Astrocyte (in vitro differentiated cells and primary cell): Measurements from ENCODE around the gene LPAR3. TPM values are rescaled to one million over a fixed set of nuclear protein-coding genes. Genes with fewer than 3 reads are reported as not detected.

Experiments used
- DNase-seq: peaks from one replicate; pipeline ENCODE4 v3.0.0-alpha.2; 2010; ENCODE audit warnings: low read depth
- FAIRE-seq: peaks from 2 replicates; lab custom pipeline; 2011; peaks lifted over from hg19 to GRCh38; lab: Jason Lieb, UNC
- H2AFZ ChIP-seq: 2 replicates; pipeline ENCODE4 v1.6.0; 2012; ENCODE audit warnings: low read depth, low read length, inconsistent platforms
- H3K27ac ChIP-seq: 2 replicates; pipeline ENCODE4 v1.5.1; 2011; ENCODE audit warnings: low read depth, low read length, inconsistent platforms
- H3K27me3 ChIP-seq: 2 replicates; pipeline ENCODE4 v1.6.0; 2011; ENCODE audit warnings: low read length, inconsistent platforms; ENCODE audit not compliant: insufficient read depth
- H3K36me3 ChIP-seq: 2 replicates; pipeline ENCODE4 v1.5.1; 2011; ENCODE audit warnings: low read length, inconsistent platforms; ENCODE audit not compliant: insufficient read depth
- H3K4me1 ChIP-seq: 2 replicates; pipeline ENCODE4 v1.5.1; 2011; ENCODE audit warnings: low read length, inconsistent platforms; ENCODE audit not compliant: insufficient read depth
- H3K4me2 ChIP-seq: 2 replicates; pipeline ENCODE4 v1.6.0; 2012; ENCODE audit warnings: low read length, inconsistent platforms
- H3K4me3 ChIP-seq: 2 replicates; pipeline ENCODE4 v1.5.1; 2011; ENCODE audit warnings: low read depth, mild to moderate bottlenecking, low read length, inconsistent platforms; ENCODE audit not compliant: insufficient read depth
- H3K79me2 ChIP-seq: 2 replicates; pipeline ENCODE4 v1.6.0; 2012; ENCODE audit warnings: mild to moderate bottlenecking, low read length, inconsistent platforms; ENCODE audit not compliant: insufficient read depth
- H3K9ac ChIP-seq: 2 replicates; pipeline ENCODE4 v1.6.0; 2012; ENCODE audit warnings: mild to moderate bottlenecking, low read length, inconsistent platforms
- H3K9me3 ChIP-seq: 2 replicates; pipeline ENCODE4 v1.5.1; 2012; ENCODE audit warnings: low read depth, mild to moderate bottlenecking, low read length, inconsistent platforms; ENCODE audit not compliant: insufficient read depth
- H4K20me1 ChIP-seq: 2 replicates; pipeline ENCODE4 v1.6.0; 2012; ENCODE audit warnings: low read length, inconsistent platforms; ENCODE audit not compliant: insufficient read depth
- H3K27ac Mint-ChIP-seq: one replicate; pipeline ENCODE4 v1.8.0; 2021; ENCODE audit warnings: mild to moderate bottlenecking, mixed read lengths; ENCODE audit not compliant: unreplicated experiment
- H3K27me3 Mint-ChIP-seq: one replicate; pipeline ENCODE4 v1.8.0; 2021; ENCODE audit warnings: low read depth, mixed read lengths; ENCODE audit not compliant: unreplicated experiment
- H3K36me3 Mint-ChIP-seq: one replicate; pipeline ENCODE4 v1.8.0; 2021; ENCODE audit warnings: low read depth, mixed read lengths; ENCODE audit not compliant: unreplicated experiment
- H3K4me1 Mint-ChIP-seq: one replicate; pipeline ENCODE4 v1.8.0; 2021; ENCODE audit warnings: low read depth, mixed read lengths; ENCODE audit not compliant: unreplicated experiment
- H3K4me3 Mint-ChIP-seq: one replicate; pipeline ENCODE4 v1.8.0; 2021; ENCODE audit warnings: mild to moderate bottlenecking, moderate library complexity, mixed read lengths; ENCODE audit not compliant: unreplicated experiment
- H3K9me3 Mint-ChIP-seq: one replicate; pipeline ENCODE4 v1.8.0; 2021; ENCODE audit warnings: mild to moderate bottlenecking, mixed read lengths; ENCODE audit not compliant: unreplicated experiment
- CTCF ChIP-seq: IDR thresholded peaks from 2 replicates; pipeline ENCODE4 v1.5.1; 2011; ENCODE audit warnings: low read depth, mild to moderate bottlenecking, inconsistent platforms, low read length, moderate library complexity; ENCODE audit not compliant: insufficient read depth
- EZH2 ChIP-seq: IDR thresholded peaks from 2 replicates; pipeline ENCODE4 v1.6.1; 2012; ENCODE audit warnings: mild to moderate bottlenecking, low read length, inconsistent platforms; ENCODE audit not compliant: insufficient read depth
- total RNA-seq: library from RNA; stranded (reverse); gene quantifications from 2 replicates; pipeline ENCODE4 v1.2.1, GENCODE V29; 2021

Gene LPAR3
- total RNA-seq, 1 donor from 2014 or later = 0.70 TPM

GRCh38 chr1:84930831-84931230, 37.8 kb upstream of the LPAR3 start:
- no peaks in the 10 kb centered on the region for H3K79me2 ChIP-seq
- H3K36me3 ChIP-seq = no peaks in the 10 kb centered on the region
- no peaks in the 10 kb centered on the region for H3K9me3 ChIP-seq
- no peak for FAIRE-seq
- no peak overlapping the region for H3K9ac ChIP-seq
- no peak overlapping the region for H2AFZ ChIP-seq
- Mint-ChIP-seq H3K27me3 (peaks cover 10% of the 10 kb centered on the region), H3K36me3 (no peaks in the 10 kb centered on the region), H3K4me1 (no peaks in the 10 kb centered on the region), H3K27ac (no peak overlapping the region), H3K9me3 (no peaks in the 10 kb centered on the region), H3K4me3 (no peak overlapping the region)
- peaks cover 16% of the 10 kb centered on the region for H3K27me3 ChIP-seq
- H3K4me1 ChIP-seq = no peaks in the 10 kb centered on the region
- H3K27ac ChIP-seq = no peak overlapping the region
- DNase-seq = no peak
- TF ChIP-seq CTCF = no peak
- no peak for TF ChIP-seq EZH2
- no peak overlapping the region for H3K4me2 ChIP-seq
- no peaks in the 10 kb centered on the region for H4K20me1 ChIP-seq
- no peak overlapping the region for H3K4me3 ChIP-seq

- Mint-ChIP-seq H3K27me3 (peaks cover 10% of the 10 kb centered on the region), H3K9me3 (no peaks in the 10 kb centered on the region), H3K4me1 (no peaks in the 10 kb centered on the region), H3K27ac (no peak overlapping the region), H3K36me3 (no peaks in the 10 kb centered on the region), H3K4me3 (no peak overlapping the region)
- H3K4me1 ChIP-seq = no peaks in the 10 kb centered on the region
- TF ChIP-seq EZH2 = no peak
- TF ChIP-seq CTCF = no peak
- no peak for FAIRE-seq
- no peaks in the 10 kb centered on the region for H4K20me1 ChIP-seq
- no peaks in the 10 kb centered on the region for H3K9me3 ChIP-seq
- no peak overlapping the region for H3K27ac ChIP-seq
- peaks cover 16% of the 10 kb centered on the region for H3K27me3 ChIP-seq
- H2AFZ ChIP-seq = no peak overlapping the region
- no peaks in the 10 kb centered on the region for H3K36me3 ChIP-seq
- no peak for DNase-seq
- H3K9ac ChIP-seq = no peak overlapping the region
- H3K79me2 ChIP-seq = no peaks in the 10 kb centered on the region
- no peak overlapping the region for H3K4me2 ChIP-seq
- no peak overlapping the region for H3K4me3 ChIP-seq
Measured at GRCh38 chr1:84930329-84930728, 37.3 kb upstream of the LPAR3 start.

GRCh38 chr1:84929581-84929980, 36.6 kb upstream of the LPAR3 start:
- H4K20me1 ChIP-seq = no peaks in the 10 kb centered on the region
- H3K36me3 Mint-ChIP-seq = no peaks in the 10 kb centered on the region
- no peak overlapping the region for H3K4me2 ChIP-seq
- FAIRE-seq (no peak), DNase-seq (no peak)
- peaks cover 16% of the 10 kb centered on the region for H3K27me3 ChIP-seq
- H3K36me3 ChIP-seq = no peaks in the 10 kb centered on the region
- H3K9me3 Mint-ChIP-seq = no peaks in the 10 kb centered on the region
- H3K9ac ChIP-seq = no peak overlapping the region
- H3K9me3 ChIP-seq = no peaks in the 10 kb centered on the region
- no peaks in the 10 kb centered on the region for H3K79me2 ChIP-seq
- no peak overlapping the region for H3K4me3 Mint-ChIP-seq
- H3K27me3 Mint-ChIP-seq = peaks cover 10% of the 10 kb centered on the region
- H3K27ac ChIP-seq = no peak overlapping the region
- no peak overlapping the region for H3K4me3 ChIP-seq
- H2AFZ ChIP-seq = no peak overlapping the region
- H3K4me1 ChIP-seq = no peaks in the 10 kb centered on the region
- no peak overlapping the region for H3K27ac Mint-ChIP-seq
- TF ChIP-seq EZH2 (no peak), CTCF (no peak)
- H3K4me1 Mint-ChIP-seq = no peaks in the 10 kb centered on the region
